SK-N-SH (cell line): ENCODE data around the gene GLUL.

Source experiments
- ELF1 ChIP-seq: IDR thresholded peaks from 2 replicates; pipeline ENCODE4 v1.4.0; 2012
- EP300 ChIP-seq, 2 experiments: IDR thresholded peaks; 2 replicates each; pipeline versions ENCODE4 v1.4.0 to v1.6.1; 2012; ENCODE audit warnings: borderline replicate concordance in 1 of 2, low read depth in 1 of 2, low read length in 1 of 2
- GABPA ChIP-seq: IDR thresholded peaks from 2 replicates; pipeline ENCODE4 v1.4.0; 2012; ENCODE audit warnings: low read depth, mild to moderate bottlenecking
- NRF1 ChIP-seq: IDR thresholded peaks from 2 replicates; pipeline ENCODE4 v1.6.1; 2012; ENCODE audit warnings: low read depth, mild to moderate bottlenecking, low read length
- POLR2AphosphoS5 ChIP-seq: IDR thresholded peaks from 2 replicates; pipeline ENCODE4 v1.6.1; 2012; ENCODE audit warnings: low read depth, low read length
- RAD21 ChIP-seq: IDR thresholded peaks from 2 replicates; pipeline ENCODE4 v1.6.1; 2012; ENCODE audit warnings: mild to moderate bottlenecking, low read length
- RCOR1 ChIP-seq: fragments of 150-350 bp; IDR thresholded peaks from 2 replicates; pipeline ENCODE4 v1.6.1; 2017; ENCODE audit warnings: antibody characterized with exemption, low read length
- REST ChIP-seq: IDR thresholded peaks from 2 replicates; pipeline ENCODE4 v1.6.1; 2012; ENCODE audit warnings: mild to moderate bottlenecking, low read depth, low read length, moderate library complexity
- TAF1 ChIP-seq: IDR thresholded peaks from 2 replicates; pipeline ENCODE4 v1.6.1; 2012; ENCODE audit warnings: low read depth, mild to moderate bottlenecking, low read length, moderate library complexity, borderline replicate concordance
- USF1 ChIP-seq: IDR thresholded peaks from 2 replicates; pipeline ENCODE4 v1.4.0; 2012; ENCODE audit warnings: low read depth, borderline replicate concordance
- YY1 ChIP-seq: IDR thresholded peaks from 2 replicates; pipeline ENCODE4 v1.4.0; 2012; ENCODE audit warnings: low read depth, mild to moderate bottlenecking
- TF ChIP-seq, protein P1 (sequence below): fragments of 200-600 bp; sonication (generic); IDR thresholded peaks from 2 replicates; pipeline ENCODE4 v1.6.1; 2017; ENCODE audit warnings: antibody characterized with exemption, mild to moderate bottlenecking, moderate library complexity
- TF ChIP-seq, protein P2 (sequence below): IDR thresholded peaks from 2 replicates; pipeline ENCODE4 v1.4.0; 2012; ENCODE audit warnings: low read depth
- TF ChIP-seq, protein P3 (sequence below): fragments of 150-350 bp; IDR thresholded peaks from 2 replicates; pipeline ENCODE4 v1.6.1; 2017; ENCODE audit warnings: antibody characterized with exemption, low read length, low read depth, borderline replicate concordance

- no peak for TF ChIP-seq RAD21
- TF ChIP-seq EP300 (IDR thresholded peaks at IDR 0.05; ENCODE audit: borderline replicate concordance in 1 of 2, low read depth in 1 of 2, low read length in 1 of 2), result no peak
- TF ChIP-seq, protein P1, sequence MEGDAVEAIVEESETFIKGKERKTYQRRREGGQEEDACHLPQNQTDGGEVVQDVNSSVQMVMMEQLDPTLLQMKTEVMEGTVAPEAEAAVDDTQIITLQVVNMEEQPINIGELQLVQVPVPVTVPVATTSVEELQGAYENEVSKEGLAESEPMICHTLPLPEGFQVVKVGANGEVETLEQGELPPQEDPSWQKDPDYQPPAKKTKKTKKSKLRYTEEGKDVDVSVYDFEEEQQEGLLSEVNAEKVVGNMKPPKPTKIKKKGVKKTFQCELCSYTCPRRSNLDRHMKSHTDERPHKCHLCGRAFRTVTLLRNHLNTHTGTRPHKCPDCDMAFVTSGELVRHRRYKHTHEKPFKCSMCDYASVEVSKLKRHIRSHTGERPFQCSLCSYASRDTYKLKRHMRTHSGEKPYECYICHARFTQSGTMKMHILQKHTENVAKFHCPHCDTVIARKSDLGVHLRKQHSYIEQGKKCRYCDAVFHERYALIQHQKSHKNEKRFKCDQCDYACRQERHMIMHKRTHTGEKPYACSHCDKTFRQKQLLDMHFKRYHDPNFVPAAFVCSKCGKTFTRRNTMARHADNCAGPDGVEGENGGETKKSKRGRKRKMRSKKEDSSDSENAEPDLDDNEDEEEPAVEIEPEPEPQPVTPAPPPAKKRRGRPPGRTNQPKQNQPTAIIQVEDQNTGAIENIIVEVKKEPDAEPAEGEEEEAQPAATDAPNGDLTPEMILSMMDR, result no peak
- TF ChIP-seq POLR2AphosphoS5, result no peak
- TF ChIP-seq NRF1, result no peak
- TF ChIP-seq GABPA, result no peak
- TF ChIP-seq, protein P2, sequence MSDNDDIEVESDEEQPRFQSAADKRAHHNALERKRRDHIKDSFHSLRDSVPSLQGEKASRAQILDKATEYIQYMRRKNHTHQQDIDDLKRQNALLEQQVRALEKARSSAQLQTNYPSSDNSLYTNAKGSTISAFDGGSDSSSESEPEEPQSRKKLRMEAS, result no peak
- TF ChIP-seq YY1, result no peak
- TF ChIP-seq USF1, result no peak
- TF ChIP-seq REST, result no peak
- TF ChIP-seq ELF1, result no peak
- TF ChIP-seq, protein P3, sequence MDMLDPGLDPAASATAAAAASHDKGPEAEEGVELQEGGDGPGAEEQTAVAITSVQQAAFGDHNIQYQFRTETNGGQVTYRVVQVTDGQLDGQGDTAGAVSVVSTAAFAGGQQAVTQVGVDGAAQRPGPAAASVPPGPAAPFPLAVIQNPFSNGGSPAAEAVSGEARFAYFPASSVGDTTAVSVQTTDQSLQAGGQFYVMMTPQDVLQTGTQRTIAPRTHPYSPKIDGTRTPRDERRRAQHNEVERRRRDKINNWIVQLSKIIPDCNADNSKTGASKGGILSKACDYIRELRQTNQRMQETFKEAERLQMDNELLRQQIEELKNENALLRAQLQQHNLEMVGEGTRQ, result no peak
- TF ChIP-seq TAF1, result no peak
- TF ChIP-seq RCOR1, result no peak
Measured at GRCh38 chr1:182407724-182408123, 16.1 kb upstream of the GLUL start.
